K562 (cell line): ENCODE data around the gene EFHC1. TPM values are rescaled to one million over a fixed set of nuclear protein-coding genes. Genes with fewer than 3 reads are reported as not detected.
A peak's percentile ranks its signal among the peaks of the same experiment; 100 is the strongest.

ENCODE experiments used
- ADNP ChIP-seq: fragments of 200-800 bp; sonication (Bioruptor generic); IDR thresholded peaks from 2 replicates; pipeline ENCODE4 v1.6.1; 2016; ENCODE audit warnings: missing genetic modification characterization, missing compliant biosample characterization
- BHLHE40 ChIP-seq: IDR thresholded peaks from 2 replicates; pipeline ENCODE4 v1.6.1; 2011; ENCODE audit warnings: low read length, improper control_type of control experiment
- FOXM1 ChIP-seq, 2 experiments: fragments of 450-650 bp in 1 of 2; sonication (generic) in 1 of 2; formaldehyde crosslinking in 1 of 2; IDR thresholded peaks; 2 replicates each; pipeline versions ENCODE4 v1.6.1 to v1.9.0; 2017 to 2022; ENCODE audit warnings: low read depth in 2 of 2, mild to moderate bottlenecking in 2 of 2, missing genetic modification reagents in 1 of 2, moderate library complexity in 1 of 2
- ILF3 ChIP-seq: fragments of 450-650 bp; IDR thresholded peaks from 2 replicates; pipeline ENCODE4 v1.6.1; 2018; ENCODE audit warnings: antibody characterized with exemption, mild to moderate bottlenecking, moderate library complexity, borderline replicate concordance
- JUND ChIP-seq, 2 experiments: IDR thresholded peaks; 2 replicates in 1 of 2; 3 replicates in 1 of 2; pipeline ENCODE4 v1.6.1; 2011; ENCODE audit warnings: borderline replicate concordance in 2 of 2, low read depth in 2 of 2, low read length in 2 of 2, improper control_type of control experiment in 1 of 2, missing biosample characterization in 1 of 2, missing genetic modification characterization in 1 of 2, missing genetic modification reagents in 1 of 2
- MCM3 ChIP-seq: fragments of 450-650 bp; IDR thresholded peaks from 2 replicates; pipeline ENCODE4 v1.6.1; 2016
- PATZ1 ChIP-seq: fragments of 250-450 bp; sonication (Bioruptor Pico); IDR thresholded peaks from 2 replicates; pipeline ENCODE4 v1.5.0; 2020; ENCODE audit warnings: mild to moderate bottlenecking, borderline replicate concordance
- PTBP1 ChIP-seq: fragments of 200-400 bp; formaldehyde crosslinking; IDR thresholded peaks from 2 replicates; pipeline ENCODE4 v1.6.1; 2017; ENCODE audit warnings: low read depth, low read length
- TEAD2 ChIP-seq: fragments of 450-650 bp; IDR thresholded peaks from 2 replicates; pipeline ENCODE4 v1.6.1; 2016; ENCODE audit warnings: missing genetic modification characterization, control low read depth, missing compliant biosample characterization
- THAP12 ChIP-seq: fragments of 250-450 bp; sonication (Bioruptor Pico); IDR thresholded peaks from 2 replicates; pipeline ENCODE4 v1.9.0; 2021; ENCODE audit warnings: mild to moderate bottlenecking, inconsistent platforms
- ZBTB40 ChIP-seq, 2 experiments: fragments of 450-650 bp in 1 of 2; sonication (generic) in 1 of 2; formaldehyde crosslinking in 1 of 2; IDR thresholded peaks; 2 replicates each; pipeline versions ENCODE4 v1.7.1 to v1.9.0; 2016 to 2022; ENCODE audit warnings: inconsistent platforms in 1 of 2, mild to moderate bottlenecking in 1 of 2, missing genetic modification reagents in 1 of 2
- polyA plus RNA-seq, 8 experiments: library from polyadenylated mRNA; depleted of rRNA in 4 of 8; stranded (reverse) in 5 of 8; unstranded in 3 of 8; fragments of >200 nt; fragmentation: Nextera tagmentation in 2 of 8; fragmentation: Illumina TruSeq in 1 of 8; extraction: Ambion mirVana in 2 of 8; extraction: Trizol in 1 of 8; gene quantifications; 2 replicates each; pipeline versions ENCODE4 v1.2.1 to v1.2.3, GENCODE V29; 2011 to 2014; ENCODE audit warnings: inconsistent platforms in 1 of 8, missing spikeins in 1 of 8
- total RNA-seq, 7 experiments: library from RNA; depleted of rRNA in 6 of 7; stranded (reverse); fragments of >200 nt in 6 of 7; fragmentation: Illumina TruSeq in 2 of 7; extraction: Trizol in 2 of 7; gene quantifications; 2 replicates each; pipeline versions ENCODE4 v1.2.1 to v1.2.3, GENCODE V29; 2011 to 2021; ENCODE audit warnings: low replicate concordance in 1 of 7

The EFHC1 gene
- total and polyA plus RNA-seq, 9 of the 15 experiments (the other 6 are each of a cell fraction or from before 2014, with no cell fraction given): 9.5 to 31.0 (median 14.9) TPM

- TF ChIP-seq PATZ1 (CRISPR knock-in tag) (no peak), TEAD2 (tag) (no peak), THAP12 (CRISPR knock-in tag) (no peak), ILF3 (no peak), MCM3 (no peak), PTBP1 (no peak), ADNP (tag) (0 out of 2 replicates have a peak, but pooled peaks have one; percentile 36), ZBTB40 (IDR thresholded peaks at IDR 0.05) (no peak), ZBTB40 (CRISPR knock-in tag; IDR thresholded peaks at IDR 0.05) (no peak), BHLHE40 (no peak), FOXM1 (IDR thresholded peaks at IDR 0.05; ENCODE audit: low read depth) (0 out of 2 replicates have a peak, but pooled peaks have one; percentile 38), FOXM1 (CRISPR knock-in tag; IDR thresholded peaks at IDR 0.05; ENCODE audit: low read depth) (no peak), JUND (IDR thresholded peaks at IDR 0.05; ENCODE audit: borderline replicate concordance, low read depth, low read length) (peak; percentile 16; the same call in 1 of the 2 replicates), JUND (tag; IDR thresholded peaks at IDR 0.05; ENCODE audit: borderline replicate concordance, low read depth, low read length) (no peak; the same call in 2 of the 3 replicates)
Observed at GRCh38 chr6:52389264-52389625, 30.9 kb upstream of the EFHC1 start (continued).
